Skeletal muscle tissue (tissue), 4 donors: ENCODE measurements around the gene ARHGAP31. TPM values are rescaled to one million over a fixed set of nuclear protein-coding genes. Genes with fewer than 3 reads are reported as not detected.
A peak's percentile ranks its signal among the peaks of the same experiment; 100 is the strongest.
"Not testable (repeated sequence)": the region's sequence is repeated elsewhere in the genome, so short reads cannot be mapped to it uniquely, and the experiment has no call there.

Experiments used
- H3K27ac ChIP-seq: one replicate; pipeline ENCODE4 v1.7.0; 2013; ENCODE audit warnings: mild to moderate bottlenecking, low read depth, low read length, inconsistent platforms
- H3K27me3 ChIP-seq, 3 donors: one replicate each; pipeline ENCODE4 v1.7.0; 2013; ENCODE audit warnings: low read length in 3 of 3; ENCODE audit not compliant: control insufficient read depth in 3 of 3, insufficient read depth in 3 of 3
- H3K36me3 ChIP-seq, 3 donors: one replicate each; pipeline ENCODE4 v1.7.0; 2013; ENCODE audit warnings: low read length in 3 of 3; ENCODE audit not compliant: control insufficient read depth in 3 of 3, insufficient read depth in 3 of 3
- H3K4me1 ChIP-seq, 3 donors: one replicate each; pipeline ENCODE4 v1.7.0; 2013; ENCODE audit warnings: low read length in 3 of 3, mild to moderate bottlenecking in 3 of 3; ENCODE audit not compliant: control insufficient read depth in 3 of 3, insufficient read depth in 3 of 3
- H3K4me3 ChIP-seq, 3 donors: one replicate each; pipeline ENCODE4 v1.7.0; 2013; ENCODE audit warnings: low read length in 3 of 3
- H3K9ac ChIP-seq, 3 donors: one replicate each; pipeline ENCODE4 v1.7.0; 2013; ENCODE audit warnings: low read length in 3 of 3, mild to moderate bottlenecking in 3 of 3, moderate library complexity in 2 of 3, low read depth in 1 of 3
- H3K9me3 ChIP-seq, 3 donors: one replicate each; pipeline ENCODE4 v1.7.0; 2013; ENCODE audit warnings: low read length in 3 of 3; ENCODE audit not compliant: control insufficient read depth in 3 of 3
- total RNA-seq: library from RNA; depleted of rRNA; stranded (reverse); fragments of >200 nt; gene quantifications from one replicate; pipeline ENCODE4 v1.2.3, GENCODE V29; 2014
- donor health status: Osteomylitis.

ARHGAP31 gene
- total RNA-seq, 1 donor from 2014 or later, result 9.4 TPM

- Histone ChIP-seq H3K27me3 (no peaks in the 10 kb centered on the region), H3K9ac (no peak overlapping the region), H3K4me1 (peaks cover 0 to 6% (median 4%) of the 10 kb centered on the region in 3 donors), H3K27ac (no peak overlapping the region), H3K36me3 (no peaks in the 10 kb centered on the region), H3K9me3 (no peaks in the 10 kb centered on the region), H3K4me3 (no peak overlapping the region)
Observed at GRCh38 chr3:119346076-119346496, 51.9 kb downstream of the ARHGAP31 start.

DNA sequence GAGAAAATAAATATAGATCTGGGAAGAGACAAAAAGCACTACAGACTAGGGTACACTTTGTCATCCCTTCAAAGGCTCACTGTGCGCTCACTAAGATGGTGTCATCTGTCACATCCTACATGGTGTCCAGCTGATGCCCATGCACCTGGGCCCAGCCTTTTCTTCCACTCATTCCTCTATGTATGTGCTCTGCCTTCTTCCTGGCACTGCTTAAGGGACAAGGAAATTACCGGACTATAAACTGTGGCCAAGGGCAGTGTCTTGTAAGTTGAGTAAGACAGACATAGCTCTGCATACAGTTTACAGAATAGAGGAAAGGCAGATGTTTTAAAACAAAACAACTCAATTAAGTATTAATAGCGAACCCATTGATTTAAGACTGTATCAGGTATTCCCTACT is 52.9 kb downstream of the ARHGAP31 start:
- Histone ChIP-seq H3K27ac (no peak overlapping the region), H3K27me3 (no peaks in the 10 kb centered on the region), H3K9ac (no peak overlapping the region), H3K4me3 (no peak overlapping the region), H3K4me1 (peaks cover 0 to 11% (median 4%) of the 10 kb centered on the region in 3 donors), H3K36me3 (no peaks in the 10 kb centered on the region), H3K9me3 (no peaks in the 10 kb centered on the region)

- Histone ChIP-seq H3K9ac (no peak overlapping the region), H3K9me3 (no peaks in the 10 kb centered on the region), H3K4me1 (peaks cover 4 to 19% (median 7%) of the 10 kb centered on the region in 3 donors), H3K4me3 (no peak overlapping the region), H3K27ac (peak overlapping the region; percentile 51), H3K36me3 (no peaks in the 10 kb centered on the region), H3K27me3 (no peaks in the 10 kb centered on the region)
Observed at GRCh38 chr3:119349354-119350041, 55.3 kb downstream of the ARHGAP31 start.

- H3K4me1 ChIP-seq, result peaks cover 4 to 19% (median 7%) of the 10 kb centered on the region in 3 donors
- peak overlapping the region in 1 of 3 donors; percentile 10 for H3K4me3 ChIP-seq
- no peaks in the 10 kb centered on the region for H3K9me3 ChIP-seq
- peak overlapping the region; percentile 53 for H3K27ac ChIP-seq
- no peak overlapping the region for H3K9ac ChIP-seq
- H3K36me3 ChIP-seq, result no peaks in the 10 kb centered on the region
- no peaks in the 10 kb centered on the region for H3K27me3 ChIP-seq
Observed at GRCh38 chr3:119350114-119350513, 55.9 kb downstream of the ARHGAP31 start.

DNA sequence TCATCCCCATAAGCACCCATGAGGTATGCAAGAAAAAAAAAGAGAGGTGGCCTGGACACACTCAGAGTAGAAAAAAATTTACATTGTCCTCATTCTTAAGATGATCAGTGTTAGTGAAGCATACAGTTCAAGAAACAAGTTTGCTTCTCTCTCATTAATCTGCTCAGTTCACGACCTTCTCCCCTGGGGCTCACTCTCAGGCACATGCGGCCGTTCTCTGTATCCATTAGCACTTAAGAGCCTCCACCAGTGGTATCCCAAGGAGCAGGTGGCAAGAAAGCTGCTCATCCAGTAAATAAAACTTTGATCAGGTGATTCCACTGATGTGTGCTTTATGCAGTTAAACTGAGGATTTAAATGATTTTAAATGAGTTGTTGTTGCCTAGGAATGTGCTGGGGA is 57.4 kb downstream of the ARHGAP31 start:
- no peak overlapping the region for H3K4me3 ChIP-seq
- H3K4me1 ChIP-seq, result peaks cover 4 to 19% (median 4%) of the 10 kb centered on the region in 3 donors

GRCh38 chr3:119352034-119352609 is 57.9 kb downstream of the ARHGAP31 start:
- peak overlapping the region; percentile 15 for H3K27ac ChIP-seq
- peaks cover 4 to 19% (median 4%) of the 10 kb centered on the region in 3 donors for H3K4me1 ChIP-seq
- no peak overlapping the region for H3K9ac ChIP-seq
- no peaks in the 10 kb centered on the region for H3K36me3 ChIP-seq
- no peak overlapping the region for H3K4me3 ChIP-seq
- no peaks in the 10 kb centered on the region for H3K27me3 ChIP-seq
- no peaks in the 10 kb centered on the region for H3K9me3 ChIP-seq

More for the DNA sequence above, 57.4 kb downstream of the ARHGAP31 start:
- Histone ChIP-seq H3K27ac (peak overlapping the region; percentile 15), H3K9me3 (no peaks in the 10 kb centered on the region), H3K9ac (no peak overlapping the region), H3K36me3 (no peaks in the 10 kb centered on the region), H3K27me3 (no peaks in the 10 kb centered on the region)

GRCh38 chr3:119352863-119353527 is 58.8 kb downstream of the ARHGAP31 start:
- Histone ChIP-seq H3K9me3 (no peaks in the 10 kb centered on the region), H3K4me3 (no peak overlapping the region), H3K27ac (peak overlapping the region; percentile 15), H3K4me1 (peaks cover 4 to 19% (median 4%) of the 10 kb centered on the region in 3 donors), H3K36me3 (no peaks in the 10 kb centered on the region), H3K9ac (no peak overlapping the region), H3K27me3 (no peaks in the 10 kb centered on the region)

- H3K27ac ChIP-seq, H3K9ac ChIP-seq, H3K27me3 ChIP-seq, H3K4me3 ChIP-seq, H3K36me3 ChIP-seq, H3K9me3 ChIP-seq: not testable (repeated sequence)
- peaks cover 2 to 17% (median 4%) of the 10 kb centered on the region in 3 donors for H3K4me1 ChIP-seq
Observed at GRCh38 chr3:119355608-119356007, 61.4 kb downstream of the ARHGAP31 start.

- Histone ChIP-seq H3K4me1 (peaks cover 2 to 11% (median 4%) of the 10 kb centered on the region in 3 donors), H3K4me3 (no peak overlapping the region), H3K9me3 (no peaks in the 10 kb centered on the region), H3K9ac (no peak overlapping the region), H3K27ac (no peak overlapping the region), H3K27me3 (no peaks in the 10 kb centered on the region), H3K36me3 (no peaks in the 10 kb centered on the region)
Observed at GRCh38 chr3:119356646-119357045, 62.5 kb downstream of the ARHGAP31 start.

GRCh38 chr3:119357190-119357589 is 63.0 kb downstream of the ARHGAP31 start:
- Histone ChIP-seq H3K9ac (no peak overlapping the region), H3K27me3 (no peaks in the 10 kb centered on the region), H3K4me3 (no peak overlapping the region), H3K27ac (no peak overlapping the region), H3K4me1 (peaks cover under 1 to 7% (median 4%) of the 10 kb centered on the region in 3 donors), H3K9me3 (no peaks in the 10 kb centered on the region), H3K36me3 (no peaks in the 10 kb centered on the region)
